ENCODE data around the gene ASCL2. TPM values are rescaled to one million over a fixed set of nuclear protein-coding genes. Genes with fewer than 3 reads are reported as not detected.
"Not testable (repeated sequence)": the region's sequence is repeated elsewhere in the genome, so short reads cannot be mapped to it uniquely, and the experiment has no call there.

ASCL2 gene
- total and polyA plus RNA-seq, 2 of the 4 experiments (the other 2 are of a cell fraction), result not detected

DNA sequence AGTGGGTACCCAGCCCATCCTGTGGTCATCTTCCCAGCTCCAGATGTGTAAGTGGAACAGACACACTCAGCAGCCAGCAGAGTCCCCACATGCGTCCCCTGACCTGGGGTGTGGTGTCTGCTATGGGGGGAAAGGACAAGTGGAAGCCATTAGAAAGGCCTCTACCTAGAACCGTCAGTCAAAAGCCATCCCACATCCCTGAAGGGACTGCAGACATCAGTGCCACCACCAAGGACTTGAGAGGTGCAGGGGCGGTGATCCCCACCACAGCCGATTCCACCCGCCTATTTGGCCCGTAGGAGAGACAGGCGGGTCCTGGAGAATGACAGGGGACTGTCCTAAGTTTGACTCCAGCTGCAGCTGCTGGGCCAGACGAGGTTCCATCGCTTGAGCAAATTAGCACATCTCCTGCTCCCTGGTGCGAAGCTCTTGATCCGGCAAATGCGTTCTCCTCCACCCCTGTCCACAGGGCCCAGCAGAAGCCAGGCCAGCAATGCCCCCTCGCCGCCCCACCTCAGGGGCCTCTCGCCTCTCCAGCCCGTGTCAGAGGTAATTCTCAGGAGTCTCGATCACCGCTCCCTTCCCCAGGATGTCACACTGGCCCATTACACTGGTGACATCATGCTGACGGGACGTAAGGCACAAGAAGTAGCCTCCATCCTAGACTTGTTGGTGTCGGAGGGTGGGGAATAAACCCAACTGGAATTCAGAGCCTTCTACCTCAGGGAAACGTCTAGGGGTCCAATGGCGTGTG lies 33.8 kb downstream of the ASCL2 start:
- ATAC-seq (ENCODE audit: low read depth); DNase-seq; in situ Hi-C loops (cut with MboI; ENCODE audit: low sequenced_read_pairs); H2BK120ac ChIP-seq (ENCODE audit: low read depth, low read length); H3K4me3 ChIP-seq (ENCODE audit: insufficient read depth, low read depth, low read length); H3K27ac ChIP-seq (ENCODE audit: insufficient read depth, low read length); H3K79me1 ChIP-seq (ENCODE audit: low read depth in 1 of 2, low read length in 2 of 2); H3K18ac ChIP-seq (ENCODE audit: low read depth, low read length); H2AK5ac ChIP-seq (ENCODE audit: low read depth, low read length); dilution Hi-C loops (cut with HindIII; ENCODE audit: low sequenced_read_pairs, unreplicated experiment); H3K36me3 ChIP-seq (ENCODE audit: control insufficient read depth, insufficient read depth, low read length); POLR2A ChIA-PET (ENCODE audit: unreplicated experiment); BruUV-seq (replicated peaks); H2BK15ac ChIP-seq (ENCODE audit: low read depth, low read length); CTCF ChIA-PET; H3K23ac ChIP-seq (ENCODE audit: low read depth, low read length); H4K20me1 ChIP-seq (ENCODE audit: insufficient read depth, low read length); H3K56ac ChIP-seq (ENCODE audit: extremely low read depth, insufficient read depth, low read length); H4K8ac ChIP-seq (ENCODE audit: low read depth in 2 of 2, low read length in 2 of 2); H3K9me1 ChIP-seq (ENCODE audit: insufficient read depth, low read length); H2BK20ac ChIP-seq (ENCODE audit: low read depth, low read length); H4K5ac ChIP-seq (ENCODE audit: low read depth, low read length); H4K91ac ChIP-seq (ENCODE audit: insufficient read depth, low read depth, low read length); H2AK9ac ChIP-seq (replicated peaks; ENCODE audit: low read depth, low read length, poor library complexity); H3K4ac ChIP-seq (ENCODE audit: low read depth, low read length); H3K4me2 ChIP-seq (ENCODE audit: low read depth, low read length); intact Hi-C loops (cut with micrococcal nuclease); H2BK5ac ChIP-seq (ENCODE audit: low read depth, low read length, poor library complexity, severe bottlenecking); H3K4me1 ChIP-seq (ENCODE audit: control insufficient read depth, insufficient read depth, low read length); H3K9ac ChIP-seq (ENCODE audit: low read depth, low read length); H2AFZ ChIP-seq (replicated peaks; ENCODE audit: low read length, poor library complexity); H3K14ac ChIP-seq (replicated peaks; ENCODE audit: low read depth, low read length); H3K9me3 ChIP-seq (ENCODE audit: control insufficient read depth, insufficient read depth, low read length): not testable (repeated sequence)
- WGBS, 2 experiments (ENCODE audit: extremely low coverage in 2 of 2, insufficient read length in 1 of 2), result no CpG with 5 or more reads among the region's 23 CpGs
- H3K27me3 ChIP-seq (ENCODE audit: control insufficient read depth, insufficient read depth, low read length), result peaks cover 30% of the 10 kb centered on the region

Data from IMR-90 (cell line).